Globus pallidus (tissue), 1 donor: ENCODE results near the gene NFKBIE.

ENCODE experiments used
- DNase-seq: peaks from one replicate; pipeline ENCODE4 v3.0.0-alpha.2; 2015; ENCODE audit warnings: low spot score

NFKBIE gene

DNA sequence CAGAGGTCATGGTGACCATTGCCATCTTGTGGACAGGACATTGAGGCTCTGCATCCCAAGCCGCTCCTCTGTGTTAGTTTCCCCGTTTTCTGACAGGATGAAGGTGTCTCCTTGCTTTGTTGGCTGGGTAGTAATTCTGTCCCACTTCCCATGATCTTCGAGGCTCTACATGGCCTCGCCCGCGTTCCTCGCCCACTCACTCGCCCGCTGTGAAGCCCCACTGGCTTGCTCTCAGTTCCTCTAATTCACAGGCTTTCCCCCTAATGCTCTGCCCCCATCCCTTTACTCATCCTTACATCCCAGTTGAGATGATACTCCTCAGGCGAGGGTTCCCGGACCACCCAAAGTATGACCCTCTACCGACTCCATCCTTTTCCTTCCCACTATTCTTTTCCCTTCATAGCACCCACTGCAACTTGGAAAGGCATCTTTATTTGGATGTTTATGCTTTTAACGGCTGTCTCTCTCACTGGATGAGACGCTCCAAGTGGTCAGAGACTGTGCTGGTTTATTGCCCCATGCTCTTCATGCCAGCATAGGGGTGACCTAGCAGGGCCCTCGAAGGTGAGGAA, 7.5 kb downstream of the NFKBIE start:
- no peak for DNase-seq

DNA sequence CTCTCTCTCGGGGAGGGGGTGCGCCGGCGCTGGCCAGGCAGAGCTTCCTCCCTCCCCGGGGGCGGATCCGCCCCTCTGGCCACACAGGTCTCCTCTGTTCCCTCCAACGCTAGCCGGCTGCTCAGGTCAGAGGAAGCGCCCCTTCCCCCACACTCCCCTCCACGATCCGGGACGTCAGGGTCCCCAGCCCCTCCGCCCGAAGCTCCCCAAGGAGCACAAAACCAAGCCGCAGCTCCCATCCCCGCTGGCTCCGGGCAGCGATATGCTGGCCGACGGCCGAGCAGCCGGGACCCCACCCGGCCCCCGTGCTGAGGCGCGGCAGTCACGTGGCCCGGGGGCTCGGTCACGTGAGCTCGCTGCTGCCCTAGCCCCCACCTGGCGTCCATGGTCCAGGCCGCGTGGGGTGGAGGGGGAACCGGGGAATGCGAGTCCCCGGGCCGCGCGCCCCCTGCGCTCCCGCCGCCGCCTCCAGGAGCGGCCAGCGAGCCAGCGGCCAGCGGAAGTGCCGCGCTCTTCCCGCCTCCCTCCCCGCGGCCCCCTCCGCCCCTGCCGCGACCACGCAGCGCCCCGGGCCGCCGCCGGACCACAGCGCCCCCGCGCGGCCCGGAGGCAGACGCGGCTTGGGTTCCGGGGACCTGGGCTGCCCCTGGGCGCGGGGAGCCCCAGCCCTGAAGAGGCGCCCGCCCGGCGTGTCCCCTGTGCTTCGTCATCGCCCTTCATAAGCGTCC, 8.2 kb downstream of the NFKBIE start, which contains the start of gene SLC35B2:
Gene SLC35B2 (minus strand): TSS at position 504 of the 728 bp plus-strand sequence. CDS start 118 bp downstream, at position 386.
- DNase-seq: peak; percentile 95

DNA sequence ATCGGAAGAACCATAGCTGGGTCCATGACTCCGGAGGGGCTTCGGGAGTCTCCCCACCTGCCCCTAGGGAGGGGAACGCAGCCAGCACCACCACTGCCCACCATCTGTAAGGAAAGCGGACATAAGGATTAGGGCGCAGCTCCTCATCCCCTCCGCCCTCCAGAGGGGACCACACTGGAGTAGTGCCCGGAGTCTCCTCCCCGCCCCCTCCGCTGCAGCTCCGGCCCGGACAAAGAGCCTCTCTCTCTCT, 8.7 kb downstream of the NFKBIE start:
- DNase-seq: no peak

DNA sequence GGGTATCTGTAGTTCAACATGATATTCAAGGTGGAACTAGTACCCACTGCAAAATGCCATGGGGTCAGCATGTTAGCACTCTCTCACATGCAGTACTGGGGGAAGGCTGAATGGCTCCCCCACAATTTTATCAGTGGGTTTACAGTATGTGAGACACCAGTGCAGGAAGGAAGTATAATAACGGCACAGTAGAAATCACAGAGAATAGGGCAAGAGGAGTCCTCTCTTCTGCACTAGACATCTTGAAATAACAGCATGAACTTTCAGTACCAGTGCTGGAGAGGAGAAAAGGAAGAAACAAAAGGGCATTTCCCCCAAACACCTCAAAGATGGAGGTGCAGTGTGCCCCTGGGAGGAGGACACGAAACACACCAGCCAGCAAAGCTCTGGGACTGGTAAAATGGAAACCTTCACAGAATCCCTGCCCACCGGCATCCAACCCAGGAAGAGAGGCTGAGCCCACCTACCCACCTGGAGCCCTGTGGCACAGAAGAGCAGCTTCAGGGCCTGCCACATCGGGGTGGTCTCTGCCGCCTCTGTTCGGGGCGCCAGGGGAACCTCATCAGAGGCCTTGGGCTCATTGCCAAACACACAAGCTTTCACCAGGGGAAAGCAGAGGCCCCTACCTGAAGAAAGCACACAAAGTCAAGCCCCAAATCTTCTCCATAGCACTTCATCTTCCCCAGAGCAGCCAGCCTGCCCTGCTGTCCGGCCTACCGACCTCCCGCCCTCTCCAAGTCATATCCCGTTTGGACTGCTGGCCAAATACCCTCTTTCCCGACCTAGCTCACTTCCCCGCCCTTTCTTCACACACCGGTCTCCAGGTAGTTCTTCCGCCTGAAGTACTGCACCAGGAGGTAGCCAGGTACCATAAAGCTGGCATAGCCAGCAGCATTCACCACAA, 9.2 kb downstream of the NFKBIE start:
- no peak for DNase-seq

GRCh38 chr6:44255105-44255808, 10.1 kb downstream of the NFKBIE start:
- DNase-seq: no peak

DNA sequence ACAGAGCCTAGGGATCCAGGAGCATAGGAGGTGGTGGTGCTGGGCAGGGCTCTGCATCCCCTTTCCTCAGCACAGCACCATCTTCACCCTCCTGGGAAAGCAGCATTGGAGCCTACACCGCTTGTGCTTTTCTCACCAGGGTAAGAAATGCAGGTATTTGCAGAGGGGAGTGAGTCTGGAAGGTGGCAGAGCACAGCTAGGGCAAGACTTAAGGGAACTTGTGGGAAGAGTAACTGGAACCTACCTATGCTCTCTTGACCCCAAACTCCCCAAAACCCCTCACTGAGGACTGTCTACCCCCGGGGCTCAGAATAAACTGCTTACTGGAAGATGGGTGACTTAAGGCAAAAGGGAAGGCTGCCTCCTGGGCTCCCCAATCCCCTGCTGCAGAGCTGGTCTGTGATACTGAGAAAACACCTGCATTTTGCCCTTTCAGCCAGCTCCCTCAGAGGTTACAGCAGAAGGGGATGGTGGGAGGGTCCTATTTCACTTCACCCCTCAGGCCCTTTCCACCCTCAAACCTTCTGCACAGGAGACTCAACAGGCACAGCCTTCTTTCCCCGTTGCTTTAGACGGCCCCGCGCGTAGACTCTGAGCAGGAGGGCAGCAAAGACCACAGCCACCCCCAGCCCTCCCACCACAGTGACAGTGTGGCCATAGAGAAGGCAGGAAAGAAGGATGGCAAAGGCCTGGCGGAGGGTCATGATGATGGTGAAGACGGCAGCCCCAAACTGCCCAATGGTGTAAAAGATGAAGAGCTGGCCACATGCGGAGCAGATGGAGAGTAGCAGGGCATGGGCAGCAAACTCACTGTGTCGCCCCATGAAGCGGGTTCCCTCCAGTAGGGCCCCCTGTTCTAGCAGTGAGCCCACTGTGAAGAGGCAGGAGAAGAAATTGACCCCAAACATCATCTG, 10.9 kb downstream of the NFKBIE start:
- DNase-seq: no peak

GRCh38 chr6:44253307-44254101, 11.8 kb downstream of the NFKBIE start:
- DNase-seq: no peak

- no peak for DNase-seq
These were observed 13.5 kb downstream of the NFKBIE start for GRCh38 chr6:44251576-44252524.

GRCh38 chr6:44250718-44251123, 14.6 kb downstream of the NFKBIE start:
- no peak for DNase-seq

DNA sequence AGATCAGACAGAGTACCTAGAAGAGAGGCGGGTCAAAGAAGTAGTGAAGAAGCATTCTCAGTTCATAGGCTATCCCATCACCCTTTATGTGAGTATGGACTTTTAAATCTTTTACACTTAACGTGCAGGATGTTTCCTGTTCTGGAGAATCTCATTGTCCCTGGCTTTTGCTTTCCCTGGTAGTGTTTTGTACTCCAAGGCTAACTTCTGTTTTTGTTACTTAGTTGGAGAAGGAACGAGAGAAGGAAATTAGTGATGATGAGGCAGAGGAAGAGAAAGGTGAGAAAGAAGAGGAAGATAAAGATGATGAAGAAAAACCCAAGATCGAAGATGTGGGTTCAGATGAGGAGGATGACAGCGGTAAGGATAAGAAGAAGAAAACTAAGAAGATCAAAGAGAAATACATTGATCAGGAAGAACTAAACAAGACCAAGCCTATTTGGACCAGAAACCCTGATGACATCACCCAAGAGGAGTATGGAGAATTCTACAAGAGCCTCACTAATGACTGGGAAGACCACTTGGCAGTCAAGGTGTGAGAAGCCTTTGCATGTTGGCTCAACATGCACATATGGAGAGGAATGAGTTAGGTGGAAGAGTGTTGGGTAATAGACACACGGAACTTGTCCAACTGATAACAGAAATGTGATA, 15.2 kb downstream of the NFKBIE start:
- DNase-seq: no peak

GRCh38 chr6:44249082-44249748, 16.1 kb downstream of the NFKBIE start:
- DNase-seq: no peak

- DNase-seq: no peak
These were observed 16.8 kb downstream of the NFKBIE start for GRCh38 chr6:44248579-44248978.

DNA sequence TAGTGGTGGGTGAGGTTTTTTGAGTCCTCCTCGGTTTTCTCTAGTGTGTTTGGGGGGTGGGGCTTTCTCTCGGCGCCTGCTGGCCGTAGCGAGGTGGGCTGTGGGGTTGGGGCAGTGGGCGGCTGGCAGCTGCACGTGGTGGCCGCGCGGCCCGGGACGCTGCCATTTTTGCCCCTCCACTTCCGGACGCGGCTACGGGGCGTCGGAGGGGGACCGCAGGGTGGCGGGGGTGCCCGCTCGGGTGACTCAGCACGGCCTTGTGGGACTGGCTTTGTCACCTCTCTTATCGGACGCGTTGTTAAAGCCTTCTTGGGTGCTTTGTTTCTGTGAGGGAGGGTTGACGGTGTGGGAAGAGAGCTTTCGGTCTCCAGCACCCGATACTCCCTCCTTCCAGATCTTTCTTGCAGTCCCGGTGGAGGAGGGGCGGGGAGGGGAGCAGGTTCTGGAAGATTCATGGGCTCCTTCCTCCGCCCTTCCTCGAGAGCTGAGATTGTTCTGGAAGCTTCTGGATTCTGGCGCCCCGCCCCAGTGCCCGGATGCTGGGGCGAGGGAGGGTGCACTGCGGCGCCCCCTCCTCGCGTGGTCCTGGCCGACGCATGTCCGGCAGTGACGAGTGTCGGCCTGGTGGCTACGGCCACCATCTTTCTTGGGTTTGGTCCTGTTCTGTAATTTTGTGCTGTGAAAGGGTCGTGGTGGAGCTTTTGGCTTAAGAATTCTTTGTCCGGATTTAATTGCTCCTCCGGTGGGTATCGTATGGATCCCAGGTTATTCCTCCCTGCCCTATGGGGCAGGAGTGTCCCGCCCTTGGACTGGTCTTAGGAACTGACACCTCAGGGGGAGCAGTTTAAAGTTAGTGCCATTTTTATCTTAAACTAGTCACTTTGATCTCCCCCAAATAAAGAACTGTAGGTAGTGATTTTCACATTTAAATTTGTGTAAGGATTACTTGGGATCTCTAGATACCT, 17.7 kb downstream of the NFKBIE start:
- peak; percentile 78 for DNase-seq

DNA sequence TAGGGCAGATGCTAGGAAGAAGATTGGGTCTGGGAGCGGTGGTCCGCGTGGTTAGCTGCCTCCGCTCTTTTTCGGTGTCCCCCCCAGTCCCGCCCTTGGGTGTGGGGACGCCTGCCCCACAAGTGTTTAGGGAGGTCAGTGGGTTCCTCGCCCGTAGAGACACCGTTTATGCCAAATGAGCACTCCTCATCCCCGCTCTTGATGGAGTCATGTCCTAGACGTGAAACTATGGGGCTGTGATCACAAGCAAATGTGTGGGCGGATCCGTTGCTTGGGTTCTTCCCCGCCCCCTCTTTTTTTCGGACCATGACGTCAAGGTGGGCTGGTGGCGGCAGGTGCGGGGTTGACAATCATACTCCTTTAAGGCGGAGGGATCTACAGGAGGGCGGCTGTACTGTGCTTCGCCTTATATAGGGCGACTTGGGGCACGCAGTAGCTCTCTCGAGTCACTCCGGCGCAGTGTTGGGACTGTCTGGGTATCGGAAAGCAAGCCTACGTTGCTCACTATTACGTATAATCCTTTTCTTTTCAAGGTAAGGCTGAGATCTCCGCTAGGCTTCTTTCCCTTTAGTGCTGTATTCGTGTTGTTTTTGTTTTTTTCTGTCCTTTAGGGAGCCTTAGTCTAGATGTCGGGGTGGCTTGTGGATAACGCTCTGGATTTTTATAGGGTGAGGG, 18.6 kb downstream of the NFKBIE start, which contains the start of gene HSP90AB1:
Gene HSP90AB1 (plus strand): TSS at position 439 of the 675 bp plus-strand sequence. CDS start 1,529 bp downstream, outside the sequence.
- peak; percentile 97 for DNase-seq

DNA sequence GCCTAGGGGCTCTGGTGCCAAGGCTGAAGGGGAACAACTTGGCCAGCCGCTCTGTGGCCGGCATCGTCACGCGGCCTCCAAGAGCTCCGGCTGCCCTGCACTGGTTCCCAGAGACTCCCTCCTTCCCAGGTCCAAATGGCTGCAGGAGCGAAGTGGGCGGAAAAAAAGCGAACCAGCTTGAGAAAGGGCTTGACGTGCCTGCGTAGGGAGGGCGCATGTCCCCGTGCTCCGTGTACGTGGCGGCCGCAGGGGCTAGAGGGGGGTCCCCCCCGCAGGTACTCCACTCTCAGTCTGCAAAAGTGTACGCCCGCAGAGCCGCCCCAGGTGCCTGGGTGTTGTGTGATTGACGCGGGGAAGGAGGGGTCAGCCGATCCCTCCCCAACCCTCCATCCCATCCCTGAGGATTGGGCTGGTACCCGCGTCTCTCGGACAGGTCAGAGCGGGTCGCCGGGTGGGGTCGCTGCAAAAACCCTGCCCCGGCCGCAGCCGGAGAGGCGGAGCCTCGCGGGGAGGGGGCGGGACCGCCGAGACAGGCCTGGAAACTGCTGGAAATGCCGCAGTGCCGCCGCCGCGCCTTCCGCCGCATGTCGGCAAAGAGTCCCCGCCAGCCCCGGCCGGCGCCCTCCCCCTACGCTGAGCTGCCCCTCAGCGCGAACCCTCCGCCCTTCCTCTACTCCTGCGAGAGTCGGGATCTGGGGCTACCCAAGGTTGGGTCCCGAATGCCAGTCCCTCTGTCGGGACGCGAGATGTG, 19.3 kb downstream of the NFKBIE start:
- DNase-seq: peak; percentile 78
